Measurements from ENCODE around the gene GAB2.
A peak's percentile ranks its signal among the peaks of the same experiment; 100 is the strongest.

Gene GAB2

GRCh38 chr11:78344094-78344493, 73.5 kb downstream of the GAB2 start:
- DNase-seq (ENCODE audit: low read depth in 2 of 2), result no peak

DNA sequence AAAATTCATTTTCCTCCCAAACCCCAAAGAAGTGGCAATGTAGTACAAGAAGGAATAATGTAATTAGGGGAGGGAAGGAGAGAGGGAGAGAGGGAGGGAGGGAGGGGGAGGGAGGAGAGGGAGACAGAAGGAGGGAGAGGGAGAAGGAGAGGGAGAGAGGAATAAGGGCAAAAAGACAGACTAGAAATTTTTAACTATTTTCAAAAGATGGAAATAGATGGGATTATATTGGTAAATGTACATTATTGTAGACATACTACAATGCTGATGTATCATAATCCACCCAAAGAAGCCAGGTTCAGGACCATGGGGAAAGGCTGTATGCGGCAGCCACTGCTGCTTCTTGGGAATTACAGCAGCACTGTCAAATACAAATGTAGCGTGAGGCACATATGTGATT, 74.3 kb downstream of the GAB2 start:
- DNase-seq (ENCODE audit: low read depth in 2 of 2), result no peak

- no peak for DNase-seq (ENCODE audit: low read depth in 2 of 2)
Measured at GRCh38 chr11:78341841-78342240, 75.8 kb downstream of the GAB2 start.

DNA sequence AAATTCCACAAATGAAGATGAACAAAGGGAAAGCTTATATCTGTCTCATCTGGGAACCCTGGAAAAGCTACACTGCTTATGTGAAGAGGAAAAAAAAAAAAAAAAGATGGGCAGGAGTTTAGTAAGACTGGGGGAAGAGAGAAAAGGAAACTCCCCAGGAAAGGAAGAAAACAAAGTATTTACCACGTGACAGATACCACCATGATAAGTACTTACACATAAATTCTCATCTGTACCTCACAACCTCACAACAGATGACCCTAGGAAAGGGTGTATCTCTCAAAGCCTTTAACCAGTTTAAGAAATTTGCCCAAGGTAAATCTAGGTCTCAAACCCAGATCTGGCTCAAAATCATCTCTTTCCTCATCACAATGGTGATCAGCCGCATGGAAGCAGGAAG, 77.1 kb downstream of the GAB2 start:
- DNase-seq (ENCODE audit: low read depth in 2 of 2), result no peak

DNA sequence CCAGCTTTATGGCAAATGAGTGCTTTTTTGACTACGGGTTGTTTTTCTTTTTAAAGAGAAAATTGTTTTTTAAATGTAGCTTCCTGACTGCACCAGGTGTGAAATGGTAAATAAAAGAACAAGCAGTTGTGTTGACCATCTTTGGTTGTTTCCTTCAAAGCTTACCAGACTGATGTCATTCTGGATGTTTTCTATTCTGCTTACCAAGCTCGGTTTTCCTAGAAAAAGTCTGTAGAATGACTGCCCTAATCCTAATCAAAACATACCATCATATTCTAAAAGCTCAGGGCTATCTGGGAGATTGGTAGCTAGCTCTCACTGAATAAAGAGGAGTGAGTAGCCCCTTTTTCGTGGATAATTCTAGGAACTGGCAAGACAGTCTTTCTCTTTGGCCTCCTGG, 77.7 kb downstream of the GAB2 start:
- no peak for DNase-seq (ENCODE audit: low read depth in 2 of 2)

DNA sequence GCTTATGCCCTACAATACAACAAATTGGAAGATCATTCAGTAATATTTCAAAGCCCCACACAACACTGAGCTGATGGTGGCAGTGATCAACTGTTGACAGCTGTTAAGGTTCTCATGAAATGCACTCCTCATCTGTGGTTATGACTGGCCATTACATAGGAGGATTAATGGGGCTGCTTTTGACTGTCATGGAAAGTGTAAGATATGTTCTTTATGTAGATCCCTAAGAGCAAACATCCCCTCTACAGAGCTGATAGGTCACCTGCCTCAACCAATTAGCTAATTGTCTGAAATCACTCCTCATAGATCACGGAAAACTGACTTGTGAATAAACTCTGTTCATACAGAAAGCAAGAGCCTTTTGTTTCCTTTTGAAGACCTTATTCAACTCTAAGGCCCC, 78.1 kb downstream of the GAB2 start:
- no peak for DNase-seq (ENCODE audit: low read depth in 2 of 2)

GRCh38 chr11:78338702-78339101, 78.9 kb downstream of the GAB2 start:
- no peak for DNase-seq (ENCODE audit: low read depth in 2 of 2)

DNA sequence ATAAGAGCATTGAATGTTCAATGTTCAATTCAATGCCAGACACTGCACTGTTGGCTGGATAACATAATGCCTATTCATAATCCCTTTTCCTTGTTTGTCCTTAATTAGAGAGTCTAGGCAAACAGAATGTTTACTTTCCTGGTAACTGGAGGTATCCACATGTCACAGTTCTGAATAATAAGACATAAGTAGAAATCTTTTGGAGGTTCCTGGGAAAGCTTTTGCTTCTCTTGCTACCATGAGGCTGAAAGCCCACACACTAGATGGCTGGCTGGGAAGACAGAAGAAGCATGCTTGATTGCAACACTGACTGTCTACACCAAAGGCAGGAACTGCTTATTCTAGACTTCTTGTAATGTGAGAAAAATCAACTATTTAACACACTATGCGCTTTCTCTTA, 79.5 kb downstream of the GAB2 start:
- no peak for DNase-seq (ENCODE audit: low read depth in 2 of 2)

DNA sequence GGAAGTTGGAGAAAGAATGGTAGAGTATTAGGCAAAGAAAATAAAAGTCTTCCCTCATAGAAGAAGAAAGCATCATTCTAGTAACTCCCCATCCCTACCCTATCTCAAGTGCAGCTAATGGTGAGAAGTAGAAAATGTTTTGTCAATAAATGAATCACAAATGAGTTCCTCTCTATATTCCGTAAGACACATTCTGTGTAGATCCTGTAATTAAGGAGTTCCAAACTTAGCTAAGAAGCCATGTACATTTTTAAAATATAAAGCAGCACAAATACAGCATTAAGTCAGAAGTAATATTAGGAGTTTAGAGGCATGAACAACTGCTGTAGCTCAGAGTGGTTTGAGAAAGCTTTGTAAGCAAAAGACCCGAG, 80.1 kb downstream of the GAB2 start:
- no peak for DNase-seq (ENCODE audit: low read depth in 2 of 2)

DNA sequence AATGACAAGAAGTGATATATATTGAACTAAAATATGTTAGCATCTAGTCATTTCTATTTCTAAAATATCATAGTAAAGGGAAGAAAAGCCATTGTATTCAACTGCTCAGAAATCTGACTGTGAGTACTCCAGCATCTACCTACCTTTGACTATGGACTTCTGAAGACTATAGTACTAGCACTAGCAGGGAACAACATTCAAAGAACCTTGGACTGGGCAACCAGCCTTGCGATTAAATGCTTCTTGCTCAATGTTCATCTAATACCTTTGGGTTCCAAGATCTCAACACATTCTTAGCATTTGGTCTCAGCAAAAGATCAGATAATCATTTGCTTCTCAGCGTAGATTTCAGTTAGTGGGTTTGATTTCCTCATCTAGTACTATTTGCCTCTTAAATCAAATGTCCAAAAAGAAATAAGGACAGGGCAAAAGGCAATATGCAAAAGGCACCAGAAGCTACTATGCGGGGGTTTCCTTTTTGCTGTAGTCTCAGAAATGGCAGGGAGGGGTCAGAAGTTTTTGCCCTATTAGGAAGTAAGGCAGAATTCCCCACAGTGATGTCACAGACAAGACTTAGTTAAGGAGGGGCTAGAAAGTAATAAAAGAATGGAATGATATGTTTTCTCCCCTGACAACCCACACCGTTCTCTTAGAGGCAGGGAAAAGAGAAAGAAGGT, 80.6 kb downstream of the GAB2 start:
- no peak for DNase-seq (ENCODE audit: low read depth in 2 of 2)

DNA sequence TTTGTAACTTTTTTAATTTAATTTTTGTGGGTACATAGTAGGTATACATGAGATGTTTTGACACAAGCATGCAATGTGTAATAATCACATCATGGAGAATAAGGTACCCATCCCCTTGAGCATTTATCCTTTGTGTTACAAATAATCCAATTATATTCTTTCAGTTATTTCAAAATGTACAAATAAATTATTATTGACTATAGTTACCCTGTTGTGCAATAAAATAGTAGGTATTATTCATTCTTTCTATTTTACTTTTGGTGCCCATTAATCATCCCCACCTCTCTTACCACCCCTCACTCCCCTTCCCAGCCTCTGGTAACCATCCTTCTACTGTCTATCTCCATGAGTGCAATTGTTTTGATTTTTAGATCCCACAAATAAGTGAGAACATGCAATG, 83.5 kb downstream of the GAB2 start:
- DNase-seq (ENCODE audit: low read depth in 2 of 2), result no peak

DNA sequence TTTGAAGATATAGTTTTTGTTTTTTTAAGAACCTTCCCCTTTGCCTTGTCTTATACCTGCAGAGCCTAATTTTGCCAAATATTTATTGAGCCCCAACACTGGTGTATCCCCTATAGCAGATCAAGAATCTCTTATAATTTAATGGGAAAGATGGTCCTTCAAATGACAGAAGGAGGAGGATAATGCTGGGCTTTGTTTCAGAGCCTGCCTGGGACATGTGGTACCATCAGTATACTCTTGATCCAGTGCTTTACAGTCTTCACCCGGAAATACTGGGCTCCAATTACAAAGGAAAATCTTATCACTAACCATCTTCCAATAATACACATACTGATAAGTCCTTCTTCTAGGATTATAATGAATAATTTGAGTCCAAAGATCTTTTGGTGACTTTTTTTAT, 84.7 kb downstream of the GAB2 start:
- DNase-seq (ENCODE audit: low read depth in 2 of 2), result no peak

DNA sequence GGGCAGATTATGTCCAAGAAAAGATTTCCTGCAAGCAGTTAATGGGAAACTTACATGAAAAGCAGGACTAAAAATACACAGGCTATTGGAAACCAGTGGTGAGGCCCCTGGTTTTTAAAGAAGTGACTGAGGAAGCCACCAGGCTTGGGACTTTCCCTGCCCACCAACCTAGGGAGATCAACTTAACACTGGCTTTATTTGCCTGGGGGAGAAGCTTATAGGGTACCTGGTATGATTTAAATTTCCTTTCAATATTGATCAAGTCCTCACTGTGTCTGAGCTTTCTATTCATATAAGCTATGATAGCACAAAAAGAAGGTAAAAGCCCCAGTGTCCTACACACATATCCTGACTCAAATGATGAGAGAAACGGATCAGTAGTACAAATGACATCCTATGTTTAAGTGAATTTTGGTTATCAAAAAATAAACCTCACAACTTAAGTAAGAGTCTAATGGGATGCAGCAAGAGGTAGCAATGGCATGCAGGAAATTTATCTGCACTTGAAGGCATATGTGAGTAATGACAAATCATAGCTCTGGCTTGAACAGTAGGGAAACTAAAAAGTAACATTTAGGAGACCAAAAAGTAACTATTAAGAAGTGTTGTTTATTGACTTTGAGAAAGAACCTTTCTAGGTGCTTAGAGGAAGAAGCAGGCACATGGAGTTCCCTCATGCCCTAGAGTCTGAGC, 85.3 kb downstream of the GAB2 start:
- DNase-seq (ENCODE audit: low read depth in 2 of 2), result no peak

- no peak for DNase-seq (ENCODE audit: low read depth in 2 of 2)
Measured at GRCh38 chr11:78331711-78332110, 85.9 kb downstream of the GAB2 start.

DNA sequence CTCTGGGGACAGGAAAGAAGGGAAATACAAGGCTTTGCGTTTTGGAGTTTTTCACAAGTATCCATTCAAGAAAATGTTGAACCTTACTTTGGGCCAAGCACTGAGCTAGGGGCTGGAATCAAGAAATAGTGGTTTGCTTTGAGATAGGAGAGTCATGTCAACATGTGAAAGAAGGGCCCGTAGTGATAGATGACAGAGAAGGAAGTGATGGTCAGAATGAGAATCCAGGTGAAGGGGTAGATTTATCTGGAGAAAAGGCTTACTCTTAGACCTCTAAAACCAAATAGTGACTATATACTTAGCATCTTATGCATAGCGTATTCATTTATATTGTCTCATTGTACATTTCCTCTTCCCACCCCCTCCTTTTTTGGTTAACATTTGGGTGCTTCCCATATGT, 87.3 kb downstream of the GAB2 start:
- no peak for DNase-seq (ENCODE audit: low read depth in 2 of 2)

DNA sequence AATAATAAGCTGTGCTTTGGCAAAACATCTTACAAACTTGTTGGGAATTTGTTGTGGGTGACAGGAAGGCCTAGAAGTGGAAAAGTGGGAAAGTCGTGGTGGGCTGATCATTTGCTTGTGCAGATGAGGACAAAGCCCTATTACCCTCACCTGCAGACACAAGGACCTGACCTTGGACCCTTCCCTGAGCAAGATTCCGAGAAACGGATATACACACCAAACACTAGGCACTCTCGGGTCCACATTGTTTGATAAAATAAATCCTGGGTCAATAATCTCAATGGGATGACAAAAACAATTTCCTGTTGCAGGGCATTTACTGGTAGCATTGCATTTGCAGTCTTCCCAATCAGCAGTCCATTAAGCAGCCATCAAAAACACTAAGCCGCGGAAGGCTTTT, 89.7 kb downstream of the GAB2 start:
- no peak for DNase-seq (ENCODE audit: low read depth in 2 of 2)

DNA sequence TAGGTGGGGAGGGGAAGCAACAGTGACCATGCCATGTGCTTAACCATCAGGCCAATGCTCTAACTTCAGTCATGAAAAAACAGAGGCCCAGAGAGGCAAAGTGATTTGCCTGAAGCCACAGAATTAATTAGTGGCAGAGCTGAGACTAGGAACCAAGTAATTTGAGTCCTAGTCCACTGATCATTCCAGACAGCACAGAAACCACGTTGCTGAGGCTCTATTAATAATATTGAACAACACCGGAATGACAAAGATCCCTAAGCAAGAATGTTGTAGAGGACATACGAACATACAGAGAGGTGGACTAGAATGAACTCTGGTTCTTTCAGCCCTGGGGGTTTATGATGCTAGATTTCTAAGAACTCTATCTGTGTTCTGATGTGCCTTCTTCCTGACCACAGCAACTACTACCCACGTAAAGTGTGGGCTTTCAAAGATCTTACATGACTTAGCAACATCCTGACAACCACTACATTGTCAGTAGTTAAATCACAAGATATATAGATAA, 92.3 kb downstream of the GAB2 start:
- peak in 1 of 2 donors; percentile 5 for DNase-seq (ENCODE audit: low read depth in 2 of 2)

GRCh38 chr11:78323363-78323762, 94.3 kb downstream of the GAB2 start:
- no peak for DNase-seq (ENCODE audit: low read depth in 2 of 2)

DNA sequence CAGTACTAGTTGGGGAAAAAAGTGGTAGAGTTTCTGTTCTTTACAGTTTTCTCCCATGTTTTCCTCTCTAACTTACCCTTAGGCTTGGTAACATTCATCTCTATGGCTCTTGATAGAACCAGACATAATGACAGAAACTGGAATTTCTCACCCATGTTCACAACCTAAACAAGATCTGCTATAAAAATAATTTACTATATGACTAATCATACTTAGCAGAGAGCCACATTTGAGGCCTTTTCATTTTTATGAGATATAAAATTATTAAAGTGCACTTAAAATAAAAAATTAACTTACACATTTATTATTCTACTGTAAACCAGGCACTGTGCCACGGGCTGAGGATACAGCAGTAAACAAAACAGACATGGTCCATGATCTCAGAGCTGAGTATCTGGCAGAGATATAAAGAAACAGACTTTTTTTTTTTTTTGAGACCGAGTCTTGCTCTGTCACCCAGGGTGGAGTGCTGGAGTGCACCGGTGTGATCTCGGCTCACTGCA, 98.1 kb downstream of the GAB2 start:
- no peak for DNase-seq (ENCODE audit: low read depth in 2 of 2)

GRCh38 chr11:78318321-78319114, 99.1 kb downstream of the GAB2 start:
- no peak for DNase-seq (ENCODE audit: low read depth in 2 of 2)

GRCh38 chr11:78315724-78316123, 101.9 kb downstream of the GAB2 start:
- no peak for DNase-seq (ENCODE audit: low read depth in 2 of 2)

DNA sequence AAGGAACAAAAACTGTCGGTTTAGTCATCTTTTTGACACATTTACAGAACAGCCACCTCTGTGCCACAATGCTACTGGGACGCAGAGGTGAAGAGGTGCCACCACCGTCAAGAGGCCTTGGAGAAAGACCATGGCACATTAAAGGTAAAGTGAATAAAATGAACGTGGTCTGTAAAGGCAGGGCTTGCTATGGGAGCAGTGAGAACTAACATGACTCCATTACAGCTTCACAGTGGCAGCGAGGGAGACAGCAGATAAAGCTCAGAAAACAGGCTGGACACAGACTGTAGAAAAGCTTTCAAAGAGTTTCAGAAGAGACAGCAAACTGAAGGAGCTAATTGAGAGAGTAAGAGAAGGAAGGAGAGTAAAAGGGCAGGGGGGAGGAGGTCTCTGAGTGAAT, 102.9 kb downstream of the GAB2 start:
- no peak for DNase-seq (ENCODE audit: low read depth in 2 of 2)

GRCh38 chr11:78313898-78314297, 103.7 kb downstream of the GAB2 start:
- DNase-seq (ENCODE audit: low read depth in 2 of 2), result no peak
